Panc1 (cell line): ENCODE measurements around the gene FGD3. TPM values are rescaled to one million over a fixed set of nuclear protein-coding genes. Genes with fewer than 3 reads are reported as not detected.

Experiments
- ATAC-seq: fragments of 200-7000 bp; cut with Tn5 transposase; 2 replicates; pipeline ENCODE4 v1.9.1; 2020; ENCODE audit warnings: mild to moderate bottlenecking, moderate library complexity
- BruUV-seq: library from RNA; stranded (reverse); fragments of 400-500 nt; replicated peaks from 2 replicates; lab custom pipeline; 2021; lab: Mats Ljungman, UMichigan
- CTCF ChIA-PET: fragments of 300-600 bp; sonication (Branson Sonifier 250); formaldehyde crosslinking; loops from one replicate; lab custom pipeline; 2022; ENCODE audit warnings: antibody characterized with exemption; lab: Charles Lee
- POLR2A ChIA-PET: fragments of 300-600 bp; sonication (Branson Sonifier 250); formaldehyde crosslinking; loops from one replicate; lab custom pipeline; 2022; ENCODE audit warnings: antibody characterized with exemption; lab: Charles Lee
- DNase-seq: peaks from one replicate; pipeline ENCODE4 v3.0.0-alpha.2; 2010; ENCODE audit warnings: low read depth, low spot score
- H3K27ac ChIP-seq: 2 replicates; pipeline ENCODE4 v1.5.1; 2011; ENCODE audit warnings: mild to moderate bottlenecking, low read length, inconsistent platforms
- H3K27me3 ChIP-seq: fragments of 200-500 bp; sonication (Bioruptor generic); 2 replicates; pipeline ENCODE4 v1.6.0; 2014; ENCODE audit warnings: low read length, inconsistent platforms; ENCODE audit not compliant: control insufficient read depth, insufficient read depth
- H3K36me3 ChIP-seq: fragments of 200-500 bp; sonication (Bioruptor generic); 2 replicates; pipeline ENCODE4 v1.5.1; 2014; ENCODE audit warnings: inconsistent platforms, mild to moderate bottlenecking, low read length, moderate library complexity; ENCODE audit not compliant: control insufficient read depth, insufficient read depth
- H3K4me1 ChIP-seq: 2 replicates; pipeline ENCODE4 v1.5.1; 2011; ENCODE audit warnings: inconsistent platforms, mild to moderate bottlenecking, low read length, moderate library complexity; ENCODE audit not compliant: control insufficient read depth, insufficient read depth
- H3K4me3 ChIP-seq, 2 experiments: 2 replicates each; pipeline ENCODE4 v1.5.1; 2011 to 2012; ENCODE audit warnings: low read depth in 2 of 2, low read length in 2 of 2, mild to moderate bottlenecking in 2 of 2, inconsistent platforms in 1 of 2, moderate library complexity in 1 of 2
- H3K9me3 ChIP-seq: fragments of 200-500 bp; sonication (Bioruptor generic); 2 replicates; pipeline ENCODE4 v1.5.1; 2014; ENCODE audit warnings: low read depth, mild to moderate bottlenecking, inconsistent platforms, low read length, moderate library complexity; ENCODE audit not compliant: control insufficient read depth, insufficient read depth
- POLR2AphosphoS5 ChIP-seq: IDR thresholded peaks from 2 replicates; pipeline ENCODE4 v1.6.1; 2012; ENCODE audit warnings: mild to moderate bottlenecking, low read depth, low read length, moderate library complexity
- SIN3A ChIP-seq: IDR thresholded peaks from 2 replicates; pipeline ENCODE4 v1.6.1; 2012; ENCODE audit warnings: low read depth, mild to moderate bottlenecking, low read length, moderate library complexity, borderline replicate concordance; ENCODE audit not compliant: insufficient read depth
- TCF7L2 ChIP-seq: IDR thresholded peaks from 2 replicates; pipeline ENCODE4 v1.6.1; 2011; ENCODE audit warnings: mild to moderate bottlenecking, low read depth, low read length, inconsistent platforms
- in situ Hi-C: cut with HindIII; loops from 2 replicates; pipeline ENCODE4 v1.10.0; 2016; ENCODE audit warnings: low sequenced_read_pairs, low pct_unique_long_range_greater_than_20kb
- intact Hi-C: fragments of 100-400 bp; cut with micrococcal nuclease; formaldehyde crosslinking; loops from one replicate; pipeline ENCODE4 v1.10.0; 2022; ENCODE audit not compliant: unreplicated experiment
- total RNA-seq: library from RNA; stranded (reverse); gene quantifications from one replicate; pipeline ENCODE4 v1.2.1, GENCODE V29; 2021; ENCODE audit not compliant: unreplicated experiment
- TF ChIP-seq, protein P1 (sequence below): fragments of 450-650 bp; IDR thresholded peaks from 2 replicates; pipeline ENCODE4 v1.5.1; 2017; ENCODE audit warnings: mild to moderate bottlenecking
- TF ChIP-seq, protein P2 (sequence below), 2 experiments: IDR thresholded peaks; 2 replicates each; pipeline ENCODE4 v1.6.1; 2011 to 2012; ENCODE audit warnings: low read depth in 2 of 2, control low read depth in 1 of 2, low read length in 1 of 2, mild to moderate bottlenecking in 1 of 2, moderate library complexity in 1 of 2; ENCODE audit not compliant: insufficient read depth in 1 of 2

FGD3 gene
- total RNA-seq, 1 experiment from 2014 or later: 0.80 TPM

DNA sequence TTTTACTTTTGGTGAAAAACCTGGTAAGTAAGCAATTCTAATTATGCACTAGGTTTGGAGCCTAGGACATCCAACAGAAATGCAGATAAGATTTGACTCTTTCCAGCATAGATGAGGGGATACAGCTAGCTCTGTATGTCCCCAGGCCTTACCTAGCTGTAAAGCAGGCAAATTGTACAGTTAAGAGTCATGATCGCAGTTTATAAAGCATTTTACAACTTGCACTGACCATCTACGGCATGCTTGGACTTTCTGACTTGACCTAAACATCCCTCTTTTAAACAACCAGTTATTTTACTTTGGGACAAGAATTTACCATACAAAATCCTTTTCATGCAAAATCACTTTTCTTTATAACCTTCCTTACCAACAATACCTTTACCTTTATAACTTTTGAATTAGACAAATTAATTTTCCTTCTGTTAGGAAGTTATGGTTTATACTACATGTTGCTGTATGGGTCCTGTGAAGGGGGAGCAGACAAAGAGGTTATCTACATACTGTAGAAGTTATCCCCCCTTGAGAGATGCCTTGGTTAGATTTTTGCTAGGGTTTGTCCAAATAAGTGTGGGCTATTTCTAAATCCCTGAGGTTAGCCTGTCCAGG is 36.8 kb downstream of the FGD3 start:
- ATAC-seq (no peak), DNase-seq (no peak)
- Histone ChIP-seq H3K27ac (no peak overlapping the region), H3K36me3 (no peaks in the 10 kb centered on the region), H3K4me1 (no peaks in the 10 kb centered on the region), H3K4me3 (no peak overlapping the region), H3K27me3 (no peaks in the 10 kb centered on the region), H3K9me3 (peaks cover 6% of the 10 kb centered on the region; the same call in 1 of the 2 replicates)
- in situ Hi-C loops: no loop called here
- TF ChIP-seq TCF7L2 (no peak), POLR2AphosphoS5 (no peak), SIN3A (no peak)
- TF ChIP-seq, protein P1, sequence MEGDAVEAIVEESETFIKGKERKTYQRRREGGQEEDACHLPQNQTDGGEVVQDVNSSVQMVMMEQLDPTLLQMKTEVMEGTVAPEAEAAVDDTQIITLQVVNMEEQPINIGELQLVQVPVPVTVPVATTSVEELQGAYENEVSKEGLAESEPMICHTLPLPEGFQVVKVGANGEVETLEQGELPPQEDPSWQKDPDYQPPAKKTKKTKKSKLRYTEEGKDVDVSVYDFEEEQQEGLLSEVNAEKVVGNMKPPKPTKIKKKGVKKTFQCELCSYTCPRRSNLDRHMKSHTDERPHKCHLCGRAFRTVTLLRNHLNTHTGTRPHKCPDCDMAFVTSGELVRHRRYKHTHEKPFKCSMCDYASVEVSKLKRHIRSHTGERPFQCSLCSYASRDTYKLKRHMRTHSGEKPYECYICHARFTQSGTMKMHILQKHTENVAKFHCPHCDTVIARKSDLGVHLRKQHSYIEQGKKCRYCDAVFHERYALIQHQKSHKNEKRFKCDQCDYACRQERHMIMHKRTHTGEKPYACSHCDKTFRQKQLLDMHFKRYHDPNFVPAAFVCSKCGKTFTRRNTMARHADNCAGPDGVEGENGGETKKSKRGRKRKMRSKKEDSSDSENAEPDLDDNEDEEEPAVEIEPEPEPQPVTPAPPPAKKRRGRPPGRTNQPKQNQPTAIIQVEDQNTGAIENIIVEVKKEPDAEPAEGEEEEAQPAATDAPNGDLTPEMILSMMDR: no peak
- TF ChIP-seq, protein P2, sequence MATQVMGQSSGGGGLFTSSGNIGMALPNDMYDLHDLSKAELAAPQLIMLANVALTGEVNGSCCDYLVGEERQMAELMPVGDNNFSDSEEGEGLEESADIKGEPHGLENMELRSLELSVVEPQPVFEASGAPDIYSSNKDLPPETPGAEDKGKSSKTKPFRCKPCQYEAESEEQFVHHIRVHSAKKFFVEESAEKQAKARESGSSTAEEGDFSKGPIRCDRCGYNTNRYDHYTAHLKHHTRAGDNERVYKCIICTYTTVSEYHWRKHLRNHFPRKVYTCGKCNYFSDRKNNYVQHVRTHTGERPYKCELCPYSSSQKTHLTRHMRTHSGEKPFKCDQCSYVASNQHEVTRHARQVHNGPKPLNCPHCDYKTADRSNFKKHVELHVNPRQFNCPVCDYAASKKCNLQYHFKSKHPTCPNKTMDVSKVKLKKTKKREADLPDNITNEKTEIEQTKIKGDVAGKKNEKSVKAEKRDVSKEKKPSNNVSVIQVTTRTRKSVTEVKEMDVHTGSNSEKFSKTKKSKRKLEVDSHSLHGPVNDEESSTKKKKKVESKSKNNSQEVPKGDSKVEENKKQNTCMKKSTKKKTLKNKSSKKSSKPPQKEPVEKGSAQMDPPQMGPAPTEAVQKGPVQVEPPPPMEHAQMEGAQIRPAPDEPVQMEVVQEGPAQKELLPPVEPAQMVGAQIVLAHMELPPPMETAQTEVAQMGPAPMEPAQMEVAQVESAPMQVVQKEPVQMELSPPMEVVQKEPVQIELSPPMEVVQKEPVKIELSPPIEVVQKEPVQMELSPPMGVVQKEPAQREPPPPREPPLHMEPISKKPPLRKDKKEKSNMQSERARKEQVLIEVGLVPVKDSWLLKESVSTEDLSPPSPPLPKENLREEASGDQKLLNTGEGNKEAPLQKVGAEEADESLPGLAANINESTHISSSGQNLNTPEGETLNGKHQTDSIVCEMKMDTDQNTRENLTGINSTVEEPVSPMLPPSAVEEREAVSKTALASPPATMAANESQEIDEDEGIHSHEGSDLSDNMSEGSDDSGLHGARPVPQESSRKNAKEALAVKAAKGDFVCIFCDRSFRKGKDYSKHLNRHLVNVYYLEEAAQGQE (IDR thresholded peaks at IDR 0.05; ENCODE audit: insufficient read depth in 1 of 2, low read depth in 2 of 2, low read length in 1 of 2): no peak
- ChIA-PET POLR2A (no interaction called here), CTCF (no interaction called here)
- no TSS peak for BruUV-seq
- intact Hi-C loops: no loop called here

DNA sequence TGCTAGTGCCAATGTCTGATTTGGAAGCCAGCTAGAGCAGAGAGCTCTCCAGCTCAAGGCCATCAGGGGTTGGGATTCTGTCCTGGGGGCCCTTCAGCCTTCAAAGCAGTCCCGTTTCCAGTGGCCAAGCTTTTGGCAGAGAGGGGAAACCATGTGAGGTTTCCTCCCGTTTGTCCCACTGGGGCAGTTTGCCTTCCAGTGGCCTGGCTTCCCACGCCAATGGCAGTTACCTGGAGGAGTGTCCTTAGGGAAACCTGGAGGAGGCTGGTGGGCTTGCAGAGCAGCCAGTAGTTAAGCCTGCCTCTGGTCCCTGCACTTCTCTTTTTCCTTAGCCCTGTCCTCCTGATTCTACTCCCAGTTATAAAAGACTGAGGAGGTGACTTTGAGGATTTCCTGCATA is 37.7 kb downstream of the FGD3 start:
- H3K4me1 ChIP-seq: no peaks in the 10 kb centered on the region
- in situ Hi-C loops: no loop called here
- peaks cover 6% of the 10 kb centered on the region; the same call in 1 of the 2 replicates for H3K9me3 ChIP-seq
- H3K36me3 ChIP-seq: no peaks in the 10 kb centered on the region
- no peak overlapping the region for H3K4me3 ChIP-seq
- TF ChIP-seq SIN3A (no peak), TCF7L2 (no peak), POLR2AphosphoS5 (no peak)
- TF ChIP-seq, protein P1: no peak
- TF ChIP-seq, protein P2 (IDR thresholded peaks at IDR 0.05; ENCODE audit: insufficient read depth in 1 of 2, low read depth in 2 of 2, low read length in 1 of 2): no peak
- POLR2A ChIA-PET: interaction anchor here (0.6 kb wide), 1 partner anchor 14 kb away, joined by 5 read pairs; no protein-coding TSS in a partner anchor
- DNase-seq: no peak
- CTCF ChIA-PET: interaction anchor here (0.6 kb wide), 1 partner anchor 33 kb away, joined by 9 read pairs; no protein-coding TSS in a partner anchor
- BruUV-seq: no TSS peak
- H3K27me3 ChIP-seq: no peaks in the 10 kb centered on the region
- H3K27ac ChIP-seq: no peak overlapping the region
- no peak for ATAC-seq
- intact Hi-C loops: no loop called here
